HepG2 (cell line): ENCODE data around the gene SPOPL. TPM values are rescaled to one million over a fixed set of nuclear protein-coding genes. Genes with fewer than 3 reads are reported as not detected.

Experiments
- ATAC-seq: fragments of 200-7000 bp; cut with Tn5 transposase; 3 replicates; pipeline ENCODE4 v1.9.1; 2020; ENCODE audit warnings: mild to moderate bottlenecking, moderate library complexity
- BruUV-seq: library from RNA; stranded (reverse); fragments of 400-500 nt; replicated peaks from 2 replicates; lab custom pipeline; 2021; lab: Mats Ljungman, UMichigan
- CTCF ChIA-PET: fragments of 300-600 bp; formaldehyde crosslinking; extraction: SDS; loops from one replicate; lab custom pipeline; 2021; ENCODE audit warnings: low total read pairs, inconsistent platforms, low intra/inter-chr PET ratio; lab: Yijun Ruan, JAX
- POLR2A ChIA-PET: fragments of 350-600 bp; sonication (Branson Sonifier 250); formaldehyde crosslinking; loops from one replicate; lab custom pipeline; 2020; ENCODE audit warnings: antibody characterized with exemption, inconsistent platforms; lab: Yijun Ruan, JAX
- DNase-seq: peaks from one replicate; pipeline ENCODE4 v3.0.0-alpha.2; 2015; ENCODE audit warnings: low spot score
- FAIRE-seq: peaks from 3 replicates; lab custom pipeline; 2011; peaks lifted over from hg19 to GRCh38; lab: Jason Lieb, UNC
- H2AFZ ChIP-seq: one replicate; pipeline ENCODE4 v1.6.1; 2011; ENCODE audit warnings: low read length, inconsistent platforms
- H3K27ac ChIP-seq: fragments of 300-600 bp; 3 replicates; pipeline ENCODE4 v1.8.0; 2011; ENCODE audit warnings: mixed run types, mild to moderate bottlenecking, mixed read lengths, low read length, inconsistent platforms; ENCODE audit not compliant: insufficient read depth; ENCODE audit errors: extremely low read length
- H3K27me3 ChIP-seq, 2 experiments: fragments of 200-600 bp in 1 of 2; 2 replicates in 1 of 2; 3 replicates in 1 of 2; pipeline versions ENCODE4 v1.6.0 to v1.8.0; 2011; ENCODE audit warnings: low read length in 2 of 2, mild to moderate bottlenecking in 2 of 2, moderate library complexity in 2 of 2, inconsistent platforms in 1 of 2; ENCODE audit not compliant: insufficient read depth in 2 of 2, control insufficient read depth in 1 of 2
- H3K36me3 ChIP-seq, 2 experiments: fragments of 200-600 bp in 1 of 2; replicated peaks in 1 of 2; 2 replicates in 1 of 2; 3 replicates in 1 of 2; pipeline versions ENCODE4 v1.5.1 to v1.8.0; 2011; ENCODE audit warnings: low read length in 2 of 2, inconsistent platforms in 1 of 2; ENCODE audit not compliant: insufficient read depth in 2 of 2, control insufficient read depth in 1 of 2
- H3K4me1 ChIP-seq: 2 replicates; pipeline ENCODE4 v1.5.1; 2012; ENCODE audit warnings: low read length, inconsistent platforms; ENCODE audit not compliant: insufficient read depth
- H3K4me2 ChIP-seq: 2 replicates; pipeline ENCODE4 v1.6.0; 2011; ENCODE audit warnings: low read depth, low read length, inconsistent platforms
- H3K4me3 ChIP-seq, 3 experiments: fragments of 200-600 bp in 1 of 3; sonication (generic), shearing (Covaris generic) in 1 of 3; replicated peaks in 1 of 3; 2 replicates each; pipeline ENCODE4 v1.5.1; 2011 to 2016; ENCODE audit warnings: low read length in 3 of 3, inconsistent platforms in 2 of 3, low read depth in 2 of 3, mild to moderate bottlenecking in 2 of 3, control low read depth in 1 of 3, mixed read lengths in 1 of 3; ENCODE audit not compliant: insufficient read depth in 1 of 3
- H3K79me2 ChIP-seq: one replicate; pipeline ENCODE4 v1.6.1; 2011; ENCODE audit warnings: low read length, inconsistent platforms; ENCODE audit not compliant: insufficient read depth
- H3K9ac ChIP-seq: 2 replicates; pipeline ENCODE4 v1.6.0; 2011; ENCODE audit warnings: mild to moderate bottlenecking, low read depth, low read length, inconsistent platforms; ENCODE audit not compliant: insufficient read depth
- H3K9me3 ChIP-seq: 2 replicates; pipeline ENCODE4 v1.5.1; 2012; ENCODE audit warnings: mild to moderate bottlenecking, low read length
- H4K20me1 ChIP-seq: 2 replicates; pipeline ENCODE4 v1.6.0; 2011; ENCODE audit warnings: inconsistent platforms, mild to moderate bottlenecking, low read length, moderate library complexity; ENCODE audit not compliant: insufficient read depth
- ARID5B ChIP-seq: IDR thresholded peaks from 2 replicates; pipeline ENCODE4 v1.4.0; 2020; ENCODE audit warnings: mild to moderate bottlenecking, missing genetic modification reagents
- CCDC6 ChIP-seq: sonication (generic); formaldehyde crosslinking; IDR thresholded peaks from 2 replicates; pipeline ENCODE4 v1.8.1; 2022; ENCODE audit warnings: mild to moderate bottlenecking, missing genetic modification reagents, moderate library complexity
- EEA1 ChIP-seq: sonication (generic); formaldehyde crosslinking; IDR thresholded peaks from 2 replicates; pipeline ENCODE4 v1.5.1; 2020; ENCODE audit warnings: mild to moderate bottlenecking, missing genetic modification reagents, borderline replicate concordance
- FOXO1 ChIP-seq: sonication (generic); formaldehyde crosslinking; IDR thresholded peaks from 2 replicates; pipeline ENCODE4 v1.4.0; 2020; ENCODE audit warnings: missing genetic modification reagents
- HOMEZ ChIP-seq: IDR thresholded peaks from 2 replicates; pipeline ENCODE4 v1.6.1; 2016; ENCODE audit warnings: low read depth
- PBX2 ChIP-seq: IDR thresholded peaks from 2 replicates; pipeline ENCODE4 v1.6.1; 2016; ENCODE audit warnings: control low read depth
- PRPF4 ChIP-seq: fragments of 200-400 bp; formaldehyde crosslinking; IDR thresholded peaks from 2 replicates; pipeline ENCODE4 v1.6.1; 2016; ENCODE audit warnings: low read length, low read depth; ENCODE audit not compliant: poor library complexity, severe bottlenecking
- RAD21 ChIP-seq: fragments of 450-650 bp; formaldehyde crosslinking; IDR thresholded peaks from 2 replicates; pipeline ENCODE4 v1.5.0; 2020; ENCODE audit warnings: mild to moderate bottlenecking
- SAP130 ChIP-seq: IDR thresholded peaks from 2 replicates; pipeline ENCODE4 v1.6.1; 2016; ENCODE audit warnings: low read depth
- TARDBP ChIP-seq: sonication (generic); formaldehyde crosslinking; IDR thresholded peaks from 2 replicates; pipeline ENCODE4 v1.8.0; 2022; ENCODE audit warnings: mild to moderate bottlenecking, missing genetic modification reagents
- TSC22D2 ChIP-seq: sonication (generic); formaldehyde crosslinking; IDR thresholded peaks from 2 replicates; pipeline ENCODE4 v1.5.1; 2020; ENCODE audit warnings: missing genetic modification reagents, mild to moderate bottlenecking, borderline replicate concordance
- ZBTB44 ChIP-seq: sonication (generic); formaldehyde crosslinking; IDR thresholded peaks from 2 replicates; pipeline ENCODE4 v1.4.0; 2020; ENCODE audit warnings: missing genetic modification reagents
- ZEB1 ChIP-seq: IDR thresholded peaks from 2 replicates; pipeline ENCODE4 v1.6.1; 2012; ENCODE audit warnings: mild to moderate bottlenecking, low read depth, inconsistent platforms; ENCODE audit not compliant: insufficient replicate concordance
- ZNF33B ChIP-seq: sonication (generic); formaldehyde crosslinking; IDR thresholded peaks from 2 replicates; pipeline ENCODE4 v1.5.1; 2020; ENCODE audit warnings: mild to moderate bottlenecking, missing genetic modification reagents
- ZNF484 ChIP-seq: sonication (generic); formaldehyde crosslinking; IDR thresholded peaks from 2 replicates; pipeline ENCODE4 v1.5.1; 2020; ENCODE audit warnings: mild to moderate bottlenecking, low read depth, missing genetic modification reagents, borderline replicate concordance
- ZNF605 ChIP-seq: sonication (generic); formaldehyde crosslinking; IDR thresholded peaks from 2 replicates; pipeline ENCODE4 v1.8.0; 2022; ENCODE audit warnings: mild to moderate bottlenecking, missing genetic modification reagents
- ZNF614 ChIP-seq: IDR thresholded peaks from 2 replicates; pipeline ENCODE4 v1.6.1; 2018; ENCODE audit warnings: missing biosample characterization, missing genetic modification reagents, inconsistent platforms, borderline replicate concordance
- ZNF850 ChIP-seq: sonication (generic); formaldehyde crosslinking; conservative IDR thresholded peaks from 2 replicates; pipeline ENCODE4 v1.9.0; 2021; ENCODE audit warnings: mild to moderate bottlenecking, missing genetic modification reagents
- WGBS: methylation state at CpG from one replicate; pipeline ENCODE4 v1.1.6; 2017; ENCODE audit warnings: low lambda C conversion rate; 5-methylcytosine and 5-hydroxymethylcytosine counted together
- in situ Hi-C: cut with HindIII; loops from 2 replicates; pipeline ENCODE4 v1.10.0; 2017; ENCODE audit warnings: low pct_unique_long_range_greater_than_20kb; ENCODE audit not compliant: extremely low pct_ligation_motif_present
- intact Hi-C: fragments of 100-400 bp; cut with micrococcal nuclease; formaldehyde crosslinking; loops from one replicate; pipeline ENCODE4 v1.10.0; 2022; ENCODE audit not compliant: unreplicated experiment
- polyA plus RNA-seq, 8 experiments: library from polyadenylated mRNA; depleted of rRNA in 3 of 8; stranded (reverse) in 7 of 8; unstranded in 1 of 8; fragments of >200 nt; fragmentation: Illumina TruSeq in 4 of 8; extraction: Trizol in 4 of 8; gene quantifications; 2 replicates each; pipeline versions ENCODE4 v1.2.1 to v1.2.3, GENCODE V29; 2011 to 2016; ENCODE audit warnings: low read depth in 4 of 8, missing spikeins in 1 of 8, mixed read lengths in 1 of 8; ENCODE audit not compliant: insufficient read depth in 1 of 8
- total RNA-seq, 5 experiments: library from RNA; depleted of rRNA; stranded (reverse); fragments of >200 nt; fragmentation: Illumina TruSeq; extraction: Trizol; gene quantifications; 2 replicates each; pipeline ENCODE4 v1.2.3, GENCODE V29; 2016; ENCODE audit warnings: low read depth in 1 of 5

Gene SPOPL
- total and polyA plus RNA-seq, 2 of the 13 experiments (the other 11 are each of a cell fraction or from before 2014, with no cell fraction given) = 12.6 to 51.6 TPM

GRCh38 chr2:138602166-138602460 lies 100.5 kb downstream of the SPOPL start:
- intact Hi-C loops = no loop called here
- CTCF ChIA-PET = no interaction called here
- Histone ChIP-seq H3K9ac (no peak overlapping the region), H3K36me3 (no peaks in the 10 kb centered on the region), H3K4me1 (no peaks in the 10 kb centered on the region), H3K79me2 (no peaks in the 10 kb centered on the region), H3K4me3 (no peak overlapping the region), H2AFZ (no peak overlapping the region), H3K4me2 (no peak overlapping the region), H4K20me1 (no peaks in the 10 kb centered on the region), H3K27ac (no peak overlapping the region)
- no peak for FAIRE-seq
- no TSS peak for BruUV-seq
- TF ChIP-seq ZNF850 (no peak), PBX2 (no peak), ZNF484 (CRISPR knock-in tag) (no peak), ZNF33B (CRISPR knock-in tag) (no peak), TARDBP (no peak), FOXO1 (CRISPR knock-in tag) (no peak), EEA1 (CRISPR knock-in tag) (no peak), SAP130 (no peak), HOMEZ (CRISPR knock-in tag) (no peak), CCDC6 (no peak), ZNF614 (CRISPR knock-in tag) (no peak), ZEB1 (no peak), ZNF605 (no peak), PRPF4 (no peak), ARID5B (CRISPR knock-in tag) (no peak), ZBTB44 (CRISPR knock-in tag) (no peak), RAD21 (CRISPR knock-in tag) (no peak), TSC22D2 (CRISPR knock-in tag) (no peak)
- TF ChIP-seq, all 625 proteins: peak for 0
- in situ Hi-C loops = no loop called here
- Histone ChIP-seq H3K27me3 (no peaks in the 10 kb centered on the region), H3K9me3 (no peaks in the 10 kb centered on the region)
- WGBS = 92% methylated on average over 1 of the region's 1 CpG
- ATAC-seq (peak; percentile 55), DNase-seq (no peak)
- POLR2A ChIA-PET = no interaction called here
